ENCODE data around the gene HAP1. TPM values are rescaled to one million over a fixed set of nuclear protein-coding genes. Genes with fewer than 3 reads are reported as not detected.
"Not testable (repeated sequence)": the region's sequence is repeated elsewhere in the genome, so short reads cannot be mapped to it uniquely, and the experiment has no call there.

HAP1 gene
- total RNA-seq: 1.9 TPM

DNA sequence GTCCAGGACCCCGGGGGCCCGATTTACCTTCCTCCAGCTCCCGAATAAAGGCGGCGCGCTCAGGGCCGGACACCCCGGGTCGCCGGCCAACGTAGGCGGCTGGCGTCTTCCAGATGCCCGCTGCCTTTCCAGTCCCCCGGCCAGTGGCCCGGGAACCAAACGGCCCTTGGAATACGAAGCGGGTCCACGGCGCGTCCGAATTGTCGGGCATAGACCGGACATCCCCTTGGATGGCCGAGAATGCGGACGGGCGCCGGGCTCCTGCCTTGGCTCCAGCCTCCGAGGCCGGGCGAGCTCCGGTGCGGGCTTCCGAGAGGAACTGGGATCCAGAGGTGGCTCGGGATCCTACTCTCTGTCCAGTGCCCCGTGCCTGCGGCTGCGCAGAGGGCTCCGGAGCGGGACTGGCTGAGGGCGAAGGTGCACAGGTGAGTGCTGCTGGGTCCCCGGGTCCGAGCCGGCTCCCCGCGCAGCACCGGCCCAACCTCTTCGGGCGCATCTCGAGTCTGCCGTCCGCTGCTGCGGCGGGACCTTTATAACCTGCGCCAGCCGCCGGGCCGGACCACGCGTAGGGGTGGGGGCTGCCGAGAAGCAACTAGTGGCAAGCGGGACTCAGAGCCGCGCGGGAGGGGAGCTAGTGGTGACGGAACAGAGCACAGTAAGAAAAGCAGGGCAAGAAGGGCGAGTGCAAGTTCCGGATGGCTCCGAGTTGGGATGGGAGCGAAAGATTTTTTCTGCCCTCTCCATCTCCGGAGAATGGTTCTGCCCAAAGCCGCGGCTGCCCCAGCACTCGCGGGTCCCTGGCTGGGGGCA lies at the start of gene HAP1:
Gene HAP1 (minus strand): TSS at position 505 of the 810 bp plus-strand sequence. CDS start 9 bp downstream, at position 496.
- DNase-seq (ENCODE audit: low spot score): no peak

DNA sequence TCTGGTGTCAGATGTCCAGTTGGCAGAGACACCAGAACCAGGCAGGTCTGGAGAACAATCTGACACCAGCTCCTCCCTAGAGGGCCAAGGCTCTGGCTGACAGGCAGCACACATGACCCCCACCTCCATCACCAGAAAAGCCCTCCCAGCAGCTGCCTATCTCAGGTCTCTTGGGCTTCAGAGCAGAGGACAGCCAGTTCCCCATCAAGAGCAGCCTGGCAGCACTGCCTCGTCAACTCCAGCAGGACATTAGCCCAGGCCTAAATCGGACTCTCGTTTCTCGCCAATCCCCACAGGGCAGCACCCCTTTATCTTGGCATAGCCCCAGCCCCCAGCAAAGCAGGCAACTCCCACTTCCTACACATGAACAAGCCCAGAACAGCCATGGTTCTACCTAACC lies 47.7 kb upstream of the HAP1 start:
- no peak for DNase-seq (ENCODE audit: low spot score)

- no peak for DNase-seq (ENCODE audit: low spot score)
Observed at GRCh38 chr17:41781404-41782110, 47.1 kb upstream of the HAP1 start.

- DNase-seq (ENCODE audit: low spot score): no peak
Observed at GRCh38 chr17:41779954-41780353, 45.5 kb upstream of the HAP1 start.

DNA sequence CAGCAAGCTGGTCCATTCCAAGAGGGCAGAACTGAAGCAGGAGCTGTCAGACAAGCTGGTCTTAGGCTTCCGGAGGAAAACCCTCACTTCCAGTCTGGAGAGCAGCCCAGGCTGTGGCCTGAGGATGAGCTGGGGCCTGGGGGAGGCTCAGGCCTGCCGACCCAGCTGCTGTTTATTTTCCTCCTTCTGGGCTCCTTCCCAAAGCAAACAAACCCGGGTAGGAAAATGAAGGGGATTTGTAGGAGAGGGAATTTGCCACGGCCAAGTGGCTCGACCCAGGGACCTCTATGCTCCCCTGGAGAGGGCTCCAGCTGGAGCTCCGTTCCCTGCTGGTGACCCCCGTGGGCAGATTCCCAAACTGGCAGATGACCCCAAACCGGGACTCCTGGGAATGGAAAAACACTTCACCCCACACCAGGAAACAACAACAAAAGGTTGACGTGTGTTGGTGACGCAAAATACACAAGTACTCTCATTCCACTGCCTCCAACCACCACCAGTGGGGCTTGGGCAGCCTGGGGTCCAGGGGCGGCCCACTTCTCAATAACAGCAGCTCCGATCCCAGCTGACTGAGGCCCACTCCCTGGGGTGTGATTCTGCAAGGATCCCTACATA lies 43.2 kb upstream of the HAP1 start:
- DNase-seq (ENCODE audit: low spot score): peak; percentile 75

- DNase-seq (ENCODE audit: low spot score): peak; percentile 37
Observed at GRCh38 chr17:41777157-41777573, 42.7 kb upstream of the HAP1 start.

DNA sequence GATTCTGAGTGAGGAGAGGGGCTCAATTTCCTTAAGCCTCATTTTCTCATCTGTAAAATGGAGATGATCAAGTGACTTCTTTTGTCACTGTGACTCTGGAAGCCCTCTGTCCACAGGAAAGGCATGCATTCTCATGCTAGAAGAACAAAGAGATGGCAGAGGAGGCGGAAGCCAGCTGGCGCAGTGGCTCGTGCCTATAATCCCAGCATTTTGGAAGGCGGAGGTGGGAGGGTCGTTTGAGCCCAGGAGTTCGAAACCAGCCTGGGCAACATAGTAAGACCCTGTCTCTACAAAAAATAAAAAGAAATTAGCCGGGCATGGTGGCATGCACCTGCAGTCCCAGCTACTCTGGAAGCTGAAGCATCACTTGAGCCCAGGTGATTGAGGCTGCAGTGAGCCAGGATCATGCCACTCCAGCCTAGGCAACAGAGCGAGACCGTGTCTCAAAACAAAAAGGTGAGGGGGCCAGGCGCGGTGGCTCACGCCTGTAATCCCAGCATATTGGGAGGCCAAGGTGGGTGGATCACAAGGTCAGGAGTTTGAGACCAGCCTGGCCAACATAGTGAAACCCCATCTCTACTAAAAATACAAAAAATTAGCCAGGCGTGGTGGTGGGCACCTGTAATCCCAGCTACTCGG lies 41.9 kb upstream of the HAP1 start:
- not testable (repeated sequence) for DNase-seq (ENCODE audit: low spot score)

DNA sequence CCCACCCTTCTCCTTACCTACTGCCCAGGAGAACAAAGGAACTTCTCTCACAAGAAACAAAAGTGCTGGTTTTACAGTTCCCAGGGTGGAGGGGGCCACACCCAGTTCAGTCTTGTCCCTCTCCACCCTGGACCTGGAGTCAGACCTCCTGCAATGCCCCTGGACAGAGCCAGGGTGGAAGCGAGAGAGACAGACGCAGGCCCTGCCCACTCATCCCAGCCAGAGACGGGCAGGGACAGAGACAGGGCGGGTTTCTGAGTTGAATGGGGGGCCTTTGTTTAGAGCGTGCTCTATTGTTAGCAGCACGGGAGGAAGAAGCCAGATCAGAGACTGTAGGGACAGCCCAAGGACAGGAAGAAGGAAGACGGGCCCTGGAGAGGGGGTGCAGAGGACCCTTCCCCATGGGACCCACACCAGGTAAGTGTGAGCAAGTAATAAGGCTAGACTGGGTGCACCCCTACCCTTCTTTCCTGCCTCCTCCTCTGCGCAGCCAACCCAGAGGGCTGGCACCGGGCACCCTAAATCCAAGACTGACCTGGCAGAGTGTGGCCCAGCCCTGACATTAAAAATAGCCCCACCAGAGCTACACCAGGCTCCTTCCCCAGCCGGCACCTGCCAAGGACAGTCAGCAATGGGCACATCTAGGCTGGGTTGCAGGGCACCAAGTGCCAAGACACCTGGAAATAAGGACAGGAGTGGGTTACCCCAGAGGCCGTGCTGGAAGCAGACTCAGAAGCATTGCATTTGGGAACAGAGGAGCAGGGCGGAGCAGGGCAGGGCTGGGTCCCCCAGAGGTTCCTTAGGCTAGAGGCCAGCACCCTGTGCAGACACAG lies 41.2 kb upstream of the HAP1 start:
- DNase-seq (ENCODE audit: low spot score): no peak

DNA sequence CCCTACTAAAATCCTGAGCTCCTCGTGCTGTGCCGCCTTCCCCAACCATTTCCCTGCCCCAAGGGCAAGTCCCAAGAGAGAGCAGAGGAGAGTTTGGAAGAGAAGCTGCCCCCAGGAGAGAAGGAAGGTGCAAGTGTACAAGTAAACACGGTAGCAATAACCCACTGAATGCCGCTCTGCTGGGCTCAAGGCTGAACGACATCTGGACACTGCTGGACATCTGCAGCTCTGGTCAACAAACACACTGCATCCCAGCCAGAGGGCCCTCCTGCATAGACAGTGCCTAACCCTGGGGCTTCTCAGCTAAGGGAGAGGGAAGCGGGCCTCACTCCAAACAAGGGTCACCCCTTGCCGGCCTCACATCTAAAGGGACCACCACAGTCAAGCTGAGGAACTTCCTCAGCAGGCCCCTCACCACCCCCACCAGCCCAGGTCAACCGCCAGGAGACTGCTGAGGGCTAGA lies 39.3 kb upstream of the HAP1 start:
- DNase-seq (ENCODE audit: low spot score): no peak

- DNase-seq (ENCODE audit: low spot score): peak; percentile 87
Observed at GRCh38 chr17:41773190-41773588, 38.7 kb upstream of the HAP1 start.

- DNase-seq (ENCODE audit: low spot score): peak; percentile 39
Observed at GRCh38 chr17:41772586-41773189, 38.2 kb upstream of the HAP1 start.

- DNase-seq (ENCODE audit: low spot score): peak; percentile 78
Observed at GRCh38 chr17:41772218-41772585, 37.8 kb upstream of the HAP1 start.

DNA sequence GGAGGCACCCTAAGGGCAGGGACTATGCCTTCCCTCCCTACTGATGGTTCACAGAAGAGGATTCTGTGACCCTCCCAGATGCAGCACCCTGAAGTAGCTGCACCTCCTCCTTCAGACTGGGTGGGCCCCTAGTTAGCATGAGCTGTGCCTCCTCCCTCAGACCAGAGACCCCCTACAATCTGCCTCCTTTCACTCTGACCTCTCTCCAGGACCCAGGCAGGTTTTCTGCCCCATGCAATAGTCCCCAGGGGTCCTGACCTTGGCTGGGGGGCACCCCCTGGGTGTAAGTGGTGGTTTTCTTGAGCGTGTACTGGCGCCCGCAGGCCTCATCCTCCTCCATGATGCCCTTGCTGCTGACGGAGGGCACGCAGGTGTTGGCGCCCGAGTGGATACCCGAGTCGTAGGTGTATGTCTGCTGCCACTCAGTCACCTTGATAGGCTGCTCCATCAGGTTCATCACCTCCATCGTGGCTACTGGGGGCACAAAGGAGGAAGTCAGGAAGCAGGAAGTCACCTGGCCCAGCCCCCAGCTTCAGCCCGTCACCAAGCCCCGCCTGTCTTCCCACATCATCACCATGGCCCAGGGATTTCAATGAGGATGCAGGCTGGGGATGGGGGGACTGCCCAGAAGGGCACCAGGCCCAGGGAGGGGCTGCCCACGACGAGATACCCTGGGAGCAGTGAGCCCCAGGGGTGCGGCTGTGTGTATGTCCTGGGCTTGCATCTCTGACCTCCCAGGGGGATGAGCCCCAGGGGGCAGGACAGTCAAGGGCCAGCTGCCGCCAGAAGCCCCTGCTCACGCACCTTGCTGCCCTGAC lies 37.2 kb upstream of the HAP1 start:
- no peak for DNase-seq (ENCODE audit: low spot score)

GRCh38 chr17:41769985-41770384 lies 35.5 kb upstream of the HAP1 start:
- no peak for DNase-seq (ENCODE audit: low spot score)

DNA sequence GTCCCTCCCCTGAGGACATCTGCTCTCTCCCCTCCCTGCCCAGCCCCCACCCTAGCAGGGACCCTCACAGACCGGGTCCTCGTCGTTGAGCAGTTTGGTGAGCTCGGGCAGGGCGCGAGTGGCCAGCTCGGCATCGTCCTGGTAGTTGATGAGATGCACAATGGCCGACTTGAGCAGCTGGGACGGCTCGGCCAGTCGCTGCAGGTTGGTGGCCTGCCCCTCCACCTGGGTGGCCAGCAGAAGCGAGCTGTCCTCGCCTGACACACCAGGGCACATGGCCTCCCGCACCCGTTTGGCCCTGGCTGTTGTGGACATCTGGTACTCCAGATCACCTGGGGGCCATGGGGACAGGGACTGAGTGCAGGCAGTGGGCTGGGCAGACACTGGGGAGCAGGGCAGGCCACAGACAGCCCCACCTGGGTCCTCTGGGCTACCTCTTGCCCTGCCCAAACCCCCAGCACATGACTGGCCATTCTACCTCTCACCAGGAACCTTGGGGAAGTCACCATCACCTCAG lies 35.0 kb upstream of the HAP1 start:
- no peak for DNase-seq (ENCODE audit: low spot score)

DNA sequence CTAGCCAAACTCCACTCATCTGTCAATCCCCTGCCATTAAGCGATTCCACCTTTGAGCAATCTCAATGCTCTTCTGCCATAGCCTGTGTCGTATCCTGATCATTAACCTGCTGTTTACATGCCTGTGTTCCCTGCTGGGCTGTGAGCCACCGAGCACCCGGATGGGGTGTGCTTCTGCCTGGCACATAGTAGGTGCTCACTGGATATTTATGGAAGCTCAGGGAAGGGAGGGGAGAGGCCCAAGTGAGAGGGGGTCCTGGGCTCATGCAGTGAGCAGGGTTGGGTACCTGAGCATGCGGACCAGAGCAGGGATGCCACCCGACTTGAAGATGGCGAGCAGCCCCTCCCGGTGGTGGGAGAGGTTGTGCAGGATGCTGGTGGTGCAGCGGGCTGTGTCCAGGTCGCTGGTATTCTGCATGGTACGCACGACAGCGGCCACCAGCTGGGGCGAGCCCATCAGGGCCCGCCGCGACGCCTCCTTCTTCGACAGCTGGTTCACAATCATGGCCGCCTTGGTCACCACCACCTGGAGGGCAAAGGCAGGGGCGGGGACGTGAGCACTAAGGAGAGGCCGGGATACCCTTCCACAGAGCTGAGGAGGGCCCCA lies 34.3 kb upstream of the HAP1 start:
- DNase-seq (ENCODE audit: low spot score): no peak

DNA sequence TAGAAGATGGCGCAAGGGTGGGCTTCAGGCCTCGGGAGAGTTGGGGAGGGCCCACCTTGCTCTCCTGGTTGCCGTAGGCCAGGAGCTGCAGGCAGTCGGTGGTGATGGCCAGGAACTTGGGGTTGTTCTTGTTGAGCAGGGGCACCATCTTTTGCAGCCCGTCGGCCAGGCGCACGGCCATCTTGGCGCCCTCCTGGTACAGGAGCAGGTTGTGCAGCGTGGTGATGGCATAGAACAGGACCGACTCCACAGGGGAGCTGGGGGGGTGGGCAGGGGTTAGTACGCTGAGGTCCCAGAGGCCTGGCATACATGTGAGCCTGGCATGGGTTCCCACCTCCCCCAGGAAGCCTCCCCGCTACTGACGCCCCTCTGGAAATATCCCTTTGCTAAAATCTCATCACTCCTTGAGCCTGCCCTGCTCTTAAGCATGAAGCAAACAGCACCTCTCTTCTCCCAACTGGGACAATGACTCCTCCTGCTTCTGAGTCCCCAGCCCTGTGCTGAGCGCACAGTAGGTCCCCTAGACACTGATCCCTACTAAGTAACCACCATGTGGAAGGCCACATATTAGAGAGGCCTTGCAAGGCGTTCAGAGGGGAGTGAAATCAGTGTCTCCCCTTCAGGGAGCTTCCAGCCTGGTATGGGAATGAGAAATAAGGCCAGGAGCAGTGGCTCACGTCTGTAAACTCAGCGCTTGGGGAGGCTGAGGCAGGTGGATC lies 33.0 kb upstream of the HAP1 start:
- no peak for DNase-seq (ENCODE audit: low spot score)

DNA sequence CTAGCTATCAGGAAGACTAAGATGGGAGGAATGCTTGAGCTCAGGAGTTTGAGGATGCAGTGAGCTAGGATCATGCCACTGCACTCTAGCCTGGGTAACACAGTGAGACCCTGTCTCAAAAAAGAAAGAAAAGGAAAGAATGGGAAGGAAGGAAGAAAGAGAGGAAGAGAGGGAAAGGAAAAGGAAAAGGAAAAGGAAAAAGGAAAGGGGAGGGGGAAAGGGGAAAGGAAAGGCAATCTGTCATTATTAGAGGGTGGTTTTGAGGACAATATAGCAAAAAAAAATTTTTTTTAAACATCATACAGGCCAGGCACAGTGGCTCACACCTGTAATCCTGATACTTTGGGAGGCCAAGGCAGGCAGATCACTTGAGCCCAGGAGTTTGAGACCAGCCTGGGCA lies 31.7 kb upstream of the HAP1 start:
- no peak for DNase-seq (ENCODE audit: low spot score)

GRCh38 chr17:41763327-41763726 lies 28.9 kb upstream of the HAP1 start:
- DNase-seq (ENCODE audit: low spot score): no peak

All from mucosa of gallbladder (tissue), 1 donor.